GM21825 (cell line): Measurements from ENCODE around the gene IL9.

Experiments used
- ATAC-seq: cut with Tn5 transposase; IDR thresholded peaks from one replicate; pipeline ENCODE4 v1.9.1; 2021; ENCODE audit warnings: mild to moderate bottlenecking, moderate library complexity; ENCODE audit not compliant: unreplicated experiment

Gene IL9

DNA sequence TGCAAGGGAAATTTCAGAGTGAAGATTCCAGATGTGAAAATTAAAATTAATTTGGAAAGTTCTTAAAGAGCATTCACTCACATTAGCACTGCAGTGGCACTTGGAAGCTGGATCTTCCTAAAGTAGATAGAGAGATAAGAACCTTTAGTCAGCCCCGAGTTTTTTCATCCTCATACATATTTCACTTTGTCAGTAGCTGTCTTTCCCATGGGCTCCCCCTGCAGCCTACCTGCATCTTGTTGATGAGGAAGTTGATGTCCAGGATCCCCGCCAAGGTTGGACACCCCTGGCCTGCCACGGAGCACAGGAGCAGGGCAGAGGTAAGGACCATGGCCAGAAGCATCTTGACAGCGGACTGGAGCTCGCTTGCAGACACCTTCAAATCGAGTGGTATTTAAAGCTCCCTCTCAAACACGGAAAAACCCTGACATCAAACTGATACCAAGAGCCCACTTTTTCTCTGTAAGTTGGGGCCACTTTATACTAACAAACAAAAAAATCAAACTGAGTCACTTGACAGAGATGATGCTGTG, at the start of gene IL9:
Gene IL9, minus strand, starts transcription at position 368 of the 533 bp plus-strand sequence. Its CDS starts 25 bp downstream, at position 343.
- no peak for ATAC-seq

DNA sequence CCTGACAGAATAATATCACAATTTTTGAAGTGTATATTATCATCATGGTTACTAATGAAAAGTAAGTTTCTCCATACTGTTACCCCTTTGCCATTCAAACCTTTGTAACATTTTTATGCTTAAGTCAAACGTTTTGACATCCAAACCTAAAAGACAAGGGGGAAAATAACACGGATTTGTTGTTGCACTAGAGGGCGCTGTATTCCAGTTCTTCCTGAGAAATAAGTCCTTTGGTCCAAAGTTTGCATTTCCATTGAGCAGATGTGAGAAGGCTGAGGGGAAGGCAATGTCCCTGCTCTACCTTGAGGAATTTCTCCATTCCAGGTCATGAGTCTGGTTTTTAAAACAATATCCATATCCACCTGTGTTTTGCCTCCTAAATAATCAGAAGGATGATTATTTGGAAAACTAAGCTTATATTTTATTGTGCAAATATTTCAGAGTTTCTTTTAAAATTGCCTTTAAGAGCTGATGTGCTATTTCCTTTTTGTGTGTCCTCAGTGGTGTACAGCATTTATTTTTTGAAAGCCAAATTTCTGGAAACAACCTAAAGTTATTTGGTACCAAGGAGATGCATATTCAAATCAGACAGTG, 49.4 kb upstream of the IL9 start:
- no peak for ATAC-seq

DNA sequence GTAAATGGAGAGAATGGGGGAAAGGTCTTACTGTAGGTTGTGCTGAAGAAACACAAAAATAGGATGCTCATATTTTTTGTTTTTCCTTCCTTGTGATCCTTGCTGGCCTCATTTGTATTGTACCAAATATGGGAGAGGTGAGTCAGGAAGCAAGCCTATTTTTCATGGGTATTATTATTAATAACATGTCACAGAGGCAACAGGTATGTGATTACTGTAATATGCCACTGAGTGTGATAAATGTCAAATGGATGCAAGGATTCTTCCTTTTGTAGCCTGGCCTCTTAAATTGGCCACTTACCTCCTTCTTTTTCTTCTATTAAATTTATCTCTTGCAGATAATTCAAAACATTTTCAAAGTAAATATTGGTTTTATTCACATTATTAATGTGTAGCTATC, 48.9 kb upstream of the IL9 start:
- no peak for ATAC-seq

DNA sequence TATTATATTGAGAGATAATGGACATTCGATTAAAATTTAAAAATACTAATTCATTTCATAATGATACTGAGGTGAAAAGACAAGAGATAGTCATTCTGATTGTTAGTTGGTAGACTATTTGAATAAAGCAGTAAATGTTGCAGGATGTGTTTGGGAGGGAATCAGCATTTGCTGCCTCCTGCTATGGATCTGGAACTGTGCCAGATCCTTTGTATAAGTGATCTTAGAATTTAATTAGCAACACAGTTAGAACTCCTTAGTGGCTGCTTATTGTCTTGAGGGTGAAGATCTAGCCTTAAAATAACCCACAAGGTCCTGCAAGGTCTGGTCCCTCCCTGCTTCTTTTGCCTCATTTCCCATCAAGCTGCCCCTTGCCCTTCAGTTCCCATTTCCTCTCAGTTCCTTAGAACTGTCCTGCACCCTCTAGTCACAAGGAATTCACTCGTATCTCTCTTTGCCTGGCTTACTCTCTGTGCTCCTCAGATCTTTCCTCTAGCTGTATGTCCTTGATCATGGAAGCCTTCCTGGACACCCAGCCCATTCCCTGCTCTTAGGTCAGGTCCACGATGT, 46.6 kb upstream of the IL9 start:
- ATAC-seq = no peak

DNA sequence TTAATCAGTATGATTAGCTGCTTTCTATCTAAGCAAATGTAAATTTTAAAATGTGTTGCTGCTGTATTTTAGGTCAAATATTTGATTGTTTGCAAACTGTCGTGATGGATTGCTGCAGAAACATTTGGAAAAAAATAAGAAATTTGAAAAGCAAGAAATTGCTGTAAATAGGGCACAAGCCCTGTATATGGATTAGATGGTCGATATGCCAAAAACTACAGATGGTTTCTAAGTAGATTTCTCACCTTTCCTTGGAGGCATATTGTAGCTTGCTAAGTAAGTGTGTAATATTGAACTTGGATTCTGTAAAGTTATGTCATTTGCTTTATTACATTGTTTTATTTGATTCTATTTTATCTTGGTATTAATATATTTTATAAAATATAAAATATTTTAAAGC, 46.1 kb upstream of the IL9 start:
- ATAC-seq = no peak

DNA sequence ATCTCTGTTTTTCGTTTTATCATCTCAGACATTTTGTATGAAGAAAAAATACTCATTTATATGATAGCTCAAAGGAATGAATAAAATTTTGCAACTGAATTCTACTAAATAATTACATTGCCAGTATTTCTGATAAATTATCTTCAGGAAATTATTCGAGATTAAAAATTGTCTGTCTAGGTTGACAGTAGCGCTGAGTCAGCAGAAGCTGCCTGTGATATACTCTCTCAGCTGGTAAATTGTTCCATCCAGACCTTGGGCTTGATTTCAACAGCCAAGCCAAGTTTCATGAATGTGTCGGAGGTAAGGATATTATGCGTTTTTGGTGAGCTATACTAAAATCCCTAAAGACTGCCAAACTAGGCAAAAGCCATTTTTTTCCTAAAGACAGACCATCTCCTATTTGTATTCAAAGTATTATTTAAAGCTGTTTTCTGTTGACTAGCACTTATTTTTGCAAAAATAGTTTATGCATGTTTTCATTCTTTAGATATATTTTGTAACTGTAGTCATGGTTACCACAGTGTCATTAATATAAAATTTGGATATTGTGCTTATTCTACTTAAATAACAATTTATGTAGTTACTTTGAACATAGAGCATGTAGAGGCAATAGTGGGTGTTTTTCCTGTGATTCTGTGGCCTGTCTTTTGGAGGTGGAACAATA, 41.7 kb upstream of the IL9 start:
- no peak for ATAC-seq

DNA sequence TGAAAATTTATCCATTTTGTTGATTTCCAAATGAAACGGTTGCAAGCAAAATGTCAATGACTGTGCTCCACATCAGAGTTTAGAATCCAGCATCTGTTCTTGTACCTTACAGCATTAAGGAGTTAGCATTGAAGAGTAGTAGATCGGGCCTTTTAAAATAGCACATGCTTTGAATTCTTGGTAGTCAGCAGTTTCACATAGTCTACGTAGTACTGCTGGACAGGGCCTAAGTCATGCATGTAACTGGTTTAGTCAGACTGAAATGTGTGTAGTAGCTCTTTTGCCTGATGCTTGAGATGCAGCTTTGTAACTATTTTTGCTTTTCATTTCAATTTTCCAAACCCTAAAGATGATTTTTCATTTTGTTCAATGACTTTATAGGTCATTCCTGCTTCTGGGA, 39.3 kb upstream of the IL9 start:
- no peak for ATAC-seq

DNA sequence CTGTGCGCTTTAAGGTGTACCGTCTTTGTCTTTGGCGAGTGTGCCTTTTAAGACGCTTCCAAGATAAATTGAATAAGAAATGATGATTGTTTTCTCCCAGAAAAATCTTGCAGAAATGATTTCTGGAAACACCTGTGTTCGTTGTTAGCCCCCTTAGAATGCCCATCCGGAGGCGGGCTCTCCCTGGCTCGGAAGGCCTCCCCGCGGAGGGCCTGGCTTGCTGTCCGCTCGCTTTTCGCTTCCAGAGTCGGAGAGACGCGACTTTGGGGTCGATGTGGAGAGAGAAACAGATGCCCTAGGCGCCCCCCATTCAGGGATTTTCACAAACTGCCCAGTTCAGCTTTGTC, 35.3 kb upstream of the IL9 start:
- ATAC-seq = no peak

DNA sequence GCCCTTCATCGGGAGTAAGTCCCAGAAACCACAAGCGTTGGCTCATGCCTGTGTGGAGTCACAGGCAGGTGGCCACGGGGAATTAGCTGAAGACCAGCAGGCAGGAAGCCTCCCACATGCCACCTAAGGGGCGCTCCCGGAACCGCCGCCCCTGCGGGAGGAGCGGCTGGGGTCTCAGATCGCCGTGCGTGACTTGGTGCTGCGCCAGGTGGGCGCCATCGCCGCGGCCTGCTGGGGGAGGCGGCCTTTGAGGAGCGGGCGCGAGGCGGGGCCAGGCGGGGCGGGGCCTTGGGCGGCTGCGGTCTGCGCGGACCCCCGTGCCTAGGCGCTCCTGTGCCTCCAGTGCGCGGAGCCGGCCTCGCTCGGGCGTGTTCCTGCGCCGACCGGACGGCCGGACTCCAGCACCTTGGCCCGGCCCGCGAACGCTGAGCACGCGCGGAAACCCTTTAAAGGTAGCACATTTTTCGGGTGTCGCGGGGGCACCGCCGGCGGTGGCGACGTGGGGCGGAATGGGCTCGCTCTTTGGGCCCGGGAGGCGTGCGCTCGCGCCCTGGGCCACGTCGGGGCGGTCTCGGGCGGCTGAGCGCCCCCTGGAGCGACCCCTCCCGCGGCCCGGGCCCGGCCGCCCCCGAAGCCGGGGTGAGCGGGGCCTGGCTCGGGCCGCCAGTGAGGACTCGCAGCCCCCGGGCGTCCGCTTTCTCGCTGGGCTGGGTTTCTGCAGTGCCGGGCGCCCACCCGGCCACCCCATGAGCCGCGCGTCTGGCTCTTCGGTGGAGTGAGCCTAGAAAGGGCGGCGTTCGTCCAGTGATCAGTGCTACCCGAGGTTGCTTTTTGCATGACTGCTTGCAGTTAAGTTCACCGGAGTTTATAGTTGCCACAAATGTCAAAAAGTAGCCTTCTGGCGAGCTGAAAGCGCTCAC, 34.6 kb upstream of the IL9 start:
- ATAC-seq = no peak

DNA sequence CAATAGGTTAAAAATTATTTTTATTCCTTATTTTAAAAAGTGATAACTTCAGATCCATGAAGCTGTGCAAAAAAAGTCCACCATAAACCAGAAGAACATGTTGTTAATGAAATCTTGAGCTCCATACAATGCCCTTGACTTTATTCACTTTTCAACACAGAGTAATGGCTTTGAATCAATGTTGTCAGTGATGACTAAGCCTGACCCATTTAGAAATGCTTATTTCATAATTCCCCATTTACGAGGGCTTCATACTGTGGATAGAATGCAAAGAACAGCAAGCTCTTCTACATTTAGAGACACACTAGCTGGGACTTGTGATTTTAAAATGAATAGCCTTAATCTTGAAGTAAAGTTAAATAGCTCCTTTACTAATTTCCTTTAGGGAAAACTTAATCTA, 25.7 kb upstream of the IL9 start:
- ATAC-seq = no peak

DNA sequence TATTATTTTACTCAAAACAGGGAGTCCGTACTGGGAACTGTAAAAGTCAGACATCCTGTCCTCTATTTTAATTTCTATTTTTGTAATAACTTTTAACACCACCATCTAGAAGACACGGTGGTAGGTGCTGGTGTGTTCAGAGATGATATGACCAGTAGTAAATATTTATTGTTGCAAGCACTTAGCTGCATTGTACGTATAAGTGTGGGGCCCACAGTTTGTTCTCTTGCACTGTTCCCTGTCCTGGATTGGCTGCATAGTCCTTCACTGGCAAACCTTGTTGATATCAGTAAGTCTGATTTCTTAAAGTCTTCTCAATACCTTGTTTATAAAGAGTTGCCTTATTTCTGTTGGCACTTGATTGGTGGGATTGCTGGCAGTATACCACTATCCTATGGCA, 24.6 kb upstream of the IL9 start:
- no peak for ATAC-seq

DNA sequence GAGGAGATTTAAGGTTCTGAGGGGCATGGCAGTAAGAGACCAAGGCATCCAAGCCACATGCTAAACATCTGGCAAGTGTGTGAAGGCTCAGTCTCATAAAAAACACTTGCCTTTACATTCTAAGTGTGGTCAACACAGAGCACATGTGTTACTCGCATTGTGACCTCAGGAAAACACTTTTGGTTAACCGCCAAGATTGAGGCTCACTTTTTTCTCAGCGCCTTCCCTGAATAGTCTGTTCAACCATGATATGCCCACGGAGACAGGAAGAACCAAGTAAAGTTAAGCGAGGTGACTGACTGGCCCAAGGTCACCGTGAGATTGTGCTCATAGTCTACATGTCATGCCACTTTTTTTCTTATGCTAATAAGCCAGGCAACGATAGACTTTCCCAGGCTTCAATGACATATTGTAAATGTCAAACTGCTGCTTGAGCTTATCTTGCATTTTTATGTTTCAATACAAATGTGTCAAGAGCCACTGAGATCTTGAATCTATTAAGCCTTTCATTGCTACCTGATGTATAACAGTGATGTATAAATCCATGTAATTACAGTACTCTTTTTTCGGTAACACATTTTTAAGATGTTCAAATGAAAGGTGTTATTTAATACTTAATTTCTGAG, 21.1 kb upstream of the IL9 start:
- ATAC-seq = no peak

DNA sequence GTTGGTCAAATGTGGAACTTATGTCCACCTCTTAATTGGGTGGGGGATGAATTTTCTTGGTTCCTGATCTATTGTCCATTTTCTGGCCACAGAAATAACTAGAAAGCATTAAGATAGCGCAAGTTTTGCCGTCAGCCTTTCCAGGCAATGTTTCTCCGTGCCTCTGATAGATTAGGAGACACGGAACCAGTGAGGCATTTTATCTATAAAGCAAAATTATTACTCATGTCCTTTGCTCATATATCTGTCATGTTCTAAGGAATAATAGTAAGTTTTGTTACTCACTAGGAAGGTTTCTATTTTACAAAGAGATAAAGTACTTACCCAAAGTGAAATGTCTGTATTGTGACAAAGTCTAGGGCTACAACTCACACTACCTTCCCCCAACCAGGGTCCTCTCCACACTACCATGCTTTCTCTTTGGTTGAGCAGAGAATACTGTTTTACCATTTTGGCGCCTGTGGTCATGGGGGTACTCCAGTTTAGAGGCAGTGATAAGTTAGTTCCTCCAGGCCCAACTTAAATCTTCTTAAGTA, 19.9 kb upstream of the IL9 start:
- no peak for ATAC-seq

DNA sequence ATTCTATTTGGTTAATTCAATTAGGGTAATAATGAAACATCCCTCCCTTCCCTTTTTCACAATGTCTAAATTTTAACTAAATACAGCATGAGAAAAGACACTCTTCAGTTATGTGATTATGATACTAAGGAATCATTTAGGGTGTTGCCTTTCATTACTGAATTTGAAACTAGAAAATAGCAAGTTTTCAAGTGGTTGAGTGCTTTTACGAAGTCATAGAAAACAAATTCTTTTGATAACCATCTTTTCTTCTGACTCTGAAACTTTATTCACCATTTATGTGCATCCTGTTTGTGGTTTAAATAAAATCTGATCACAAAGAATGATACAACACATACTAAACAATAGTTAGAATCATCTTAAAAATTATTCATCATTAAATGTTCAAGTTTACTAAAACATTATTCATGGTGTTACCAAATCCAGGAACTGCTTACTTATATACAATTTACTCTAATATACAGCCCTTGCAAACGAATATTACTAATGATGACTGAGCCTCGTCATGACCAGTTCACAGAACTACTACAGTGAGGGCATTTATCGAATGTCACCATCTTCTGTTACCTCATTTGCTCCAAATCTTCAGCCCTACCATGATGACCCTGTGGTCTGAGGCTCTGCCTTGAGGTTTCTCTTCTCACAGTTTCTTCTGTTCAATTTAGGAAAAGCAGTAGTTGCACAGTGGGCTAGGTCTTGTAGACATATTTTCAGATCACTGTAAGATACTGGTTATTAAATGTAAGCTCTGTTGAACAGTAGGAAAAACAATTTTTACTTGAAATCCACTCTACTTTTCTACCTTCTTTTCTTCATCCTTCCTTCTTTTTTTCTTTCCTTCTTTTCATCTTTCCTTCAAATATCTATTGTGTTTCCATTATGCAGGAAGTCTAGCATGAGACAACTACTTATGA, 18.3 kb upstream of the IL9 start:
- no peak for ATAC-seq

DNA sequence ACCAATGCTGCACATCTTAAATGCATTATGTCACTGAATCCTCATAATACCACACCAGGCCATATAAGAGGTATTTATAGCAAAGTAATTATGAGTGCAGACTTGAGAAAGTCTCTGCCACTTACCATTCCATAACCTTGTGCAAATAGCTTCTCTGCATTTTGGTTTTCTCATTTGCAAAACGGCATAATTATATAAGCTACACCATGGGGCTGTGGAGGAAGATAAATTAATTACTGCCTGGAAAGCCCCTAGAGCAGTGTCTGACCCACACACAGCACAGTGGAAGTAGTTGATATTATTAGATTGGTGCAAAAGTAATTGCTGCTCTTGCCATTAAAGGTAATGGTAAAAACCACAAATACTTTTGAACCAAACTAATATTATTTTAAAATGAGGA, 9.5 kb upstream of the IL9 start:
- no peak for ATAC-seq

DNA sequence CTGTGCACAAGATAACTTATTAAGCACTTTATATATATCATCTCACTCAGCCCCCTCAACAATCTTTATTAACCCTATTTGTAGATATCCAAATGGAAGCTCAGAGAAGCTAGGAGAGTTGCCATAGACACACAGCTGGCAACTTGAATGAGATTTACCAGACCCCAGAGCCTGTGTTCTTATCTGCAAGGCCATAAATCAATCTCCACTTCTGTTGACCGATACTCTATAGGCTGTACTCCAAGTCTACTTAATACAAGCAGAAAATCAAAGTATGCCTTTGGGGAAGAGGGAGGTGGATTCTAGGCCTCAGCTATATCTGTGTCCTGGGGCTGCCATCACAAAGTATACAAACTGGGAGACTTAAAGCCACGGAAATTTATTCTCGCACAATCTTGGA, 6.0 kb upstream of the IL9 start:
- ATAC-seq = no peak

DNA sequence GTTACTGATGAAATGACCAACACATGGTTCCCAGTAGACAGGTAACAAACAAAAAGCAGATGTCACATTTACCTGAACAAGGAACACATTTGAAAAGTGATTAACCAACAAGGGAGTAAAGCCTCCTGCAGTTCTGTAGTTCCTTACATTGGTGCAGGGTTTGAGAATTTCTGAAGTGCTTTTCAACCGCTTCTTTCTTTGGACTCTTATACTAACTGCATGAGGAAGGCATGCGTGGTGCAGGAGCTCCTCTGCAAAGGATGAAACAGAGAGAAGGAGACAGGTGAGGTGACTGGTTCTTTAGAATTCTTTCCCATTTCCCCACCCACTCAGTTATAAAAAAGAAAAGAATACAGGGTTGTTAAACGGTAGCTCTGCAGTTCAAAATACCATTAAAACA, 4.6 kb upstream of the IL9 start:
- no peak for ATAC-seq

DNA sequence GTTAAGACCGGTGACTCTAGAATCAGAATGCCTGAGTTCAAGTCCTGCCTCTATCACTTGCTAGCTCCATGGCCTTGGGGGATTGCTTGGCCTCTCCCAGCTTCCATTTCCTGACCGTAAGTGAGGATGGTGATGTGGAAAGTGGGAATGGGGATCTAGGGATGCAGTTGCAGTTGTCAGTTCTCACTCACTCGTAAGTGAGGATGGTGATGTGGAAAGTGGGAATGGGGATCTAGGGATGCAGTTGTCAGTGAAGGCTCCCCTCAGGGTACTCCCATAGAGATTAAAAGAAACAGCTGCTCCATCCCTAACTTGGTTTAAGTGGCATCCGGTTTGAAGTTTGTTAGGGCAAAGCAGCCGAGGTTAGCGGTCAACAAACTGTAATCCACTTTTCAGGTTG, 3.0 kb upstream of the IL9 start:
- no peak for ATAC-seq

DNA sequence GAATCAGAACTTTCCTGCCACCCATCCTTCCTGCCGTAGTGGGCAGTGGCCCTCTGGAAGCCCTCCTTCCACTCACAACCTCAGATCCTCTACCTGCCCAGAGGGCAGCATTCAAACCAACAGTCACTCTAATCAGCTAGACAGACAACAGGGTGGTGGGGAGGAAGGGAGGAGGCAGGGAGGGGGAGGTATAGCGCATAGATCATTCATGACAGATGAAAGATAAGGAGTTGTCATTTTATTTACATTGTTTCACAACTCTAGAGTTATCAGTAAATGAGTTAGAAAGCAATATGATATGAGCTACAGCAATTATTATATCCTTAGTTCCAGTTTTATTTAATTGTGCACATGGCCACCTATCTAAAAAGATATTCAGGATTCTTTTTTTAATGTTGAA, 852 bp downstream of the IL9 start:
- ATAC-seq = no peak

DNA sequence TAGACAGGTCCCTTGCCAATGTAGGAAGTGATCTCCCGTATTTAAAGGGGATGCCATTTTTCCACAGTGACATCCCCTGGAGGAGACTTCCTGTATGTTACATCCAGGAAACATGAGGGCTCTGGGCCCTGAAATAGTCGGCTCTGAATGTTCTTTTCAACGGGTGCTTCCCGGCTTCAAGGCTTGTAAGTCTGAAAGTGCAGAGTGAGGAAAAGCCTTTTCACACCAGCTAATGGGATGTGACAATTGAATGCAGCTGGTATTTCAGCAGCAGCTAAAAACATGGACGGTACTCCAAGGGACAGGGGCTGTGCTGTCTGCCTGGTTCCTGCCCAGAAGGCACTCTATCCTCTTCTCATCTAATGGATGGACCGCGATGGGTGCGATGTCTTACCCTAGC, 1.4 kb downstream of the IL9 start:
- ATAC-seq = no peak
